GM19239 (cell line): ENCODE data around the gene FRG2B.
"Not testable (repeated sequence)": the region's sequence is repeated elsewhere in the genome, so short reads cannot be mapped to it uniquely, and the experiment has no call there.

Experiments used
- DNase-seq: peaks from one replicate; pipeline ENCODE4 v3.0.0; 2011; ENCODE audit warnings: low spot score; ENCODE audit not compliant: insufficient read length
- FAIRE-seq: peaks from 2 replicates; lab custom pipeline; 2011; peaks lifted over from hg19 to GRCh38; lab: Jason Lieb, UNC

The FRG2B gene

DNA sequence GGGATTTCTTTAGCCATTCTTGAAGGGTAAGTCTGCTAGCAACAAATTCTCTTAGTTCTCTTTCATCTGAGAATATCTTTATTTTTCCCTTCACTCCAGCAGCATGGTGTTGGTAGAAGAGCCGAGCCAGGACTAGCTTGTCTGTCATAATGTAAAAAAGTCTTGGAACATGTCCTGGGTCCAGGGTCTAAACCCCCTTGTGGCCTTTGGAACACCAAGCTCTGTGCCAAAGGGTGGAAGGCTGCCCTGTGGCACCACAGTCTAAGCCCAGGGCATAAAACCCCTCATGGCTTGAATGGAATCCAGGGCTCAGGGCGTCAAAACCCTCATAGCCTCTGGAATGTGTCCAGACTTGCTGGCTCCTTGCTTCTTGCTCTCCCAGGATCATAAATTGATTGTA is 23.2 kb downstream of the FRG2B start:
- FAIRE-seq, DNase-seq: not testable (repeated sequence)

GRCh38 chr10:133600657-133601056 is 25.9 kb downstream of the FRG2B start:
- no peak for DNase-seq
- FAIRE-seq = no peak

DNA sequence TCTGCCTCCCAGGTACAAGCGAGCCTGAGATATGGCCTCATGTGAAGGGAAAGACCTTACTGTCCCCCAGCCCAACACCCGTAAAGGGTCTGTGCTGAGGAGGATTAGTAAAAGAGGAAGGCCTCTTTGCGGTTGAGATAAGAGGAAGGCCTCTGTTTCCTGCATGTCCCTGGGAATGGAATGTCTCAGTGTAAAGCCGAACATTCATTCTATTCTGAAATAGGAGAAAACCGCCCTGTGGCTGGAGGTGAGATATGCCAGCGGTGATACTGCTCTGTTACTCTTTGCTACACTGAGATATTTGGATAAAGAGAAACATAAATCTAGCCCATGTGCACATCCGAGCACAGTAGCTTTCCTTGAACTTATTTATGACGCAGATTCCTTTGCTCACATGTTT is 26.7 kb downstream of the FRG2B start:
- FAIRE-seq, DNase-seq: not testable (repeated sequence)

DNA sequence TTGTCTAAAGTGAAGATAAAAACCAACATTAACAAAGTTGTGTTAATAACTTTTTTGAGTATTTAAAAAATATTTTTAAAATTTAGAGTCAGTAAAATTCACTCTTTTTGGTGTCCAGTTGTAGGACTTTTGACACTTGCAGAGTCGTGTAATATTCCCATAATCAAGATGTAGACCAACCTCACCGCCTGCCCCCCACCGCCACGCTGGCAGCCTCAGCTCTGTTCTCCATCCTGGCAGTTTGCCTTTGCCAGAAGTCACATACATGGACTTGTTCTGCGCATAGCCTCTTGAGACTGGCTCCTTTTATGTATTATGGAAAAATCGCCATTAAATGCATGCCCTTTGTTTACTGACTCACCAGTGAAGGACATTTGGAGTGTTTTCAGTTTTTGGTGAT is 33.9 kb downstream of the FRG2B start:
- FAIRE-seq = no peak
- no peak for DNase-seq

DNA sequence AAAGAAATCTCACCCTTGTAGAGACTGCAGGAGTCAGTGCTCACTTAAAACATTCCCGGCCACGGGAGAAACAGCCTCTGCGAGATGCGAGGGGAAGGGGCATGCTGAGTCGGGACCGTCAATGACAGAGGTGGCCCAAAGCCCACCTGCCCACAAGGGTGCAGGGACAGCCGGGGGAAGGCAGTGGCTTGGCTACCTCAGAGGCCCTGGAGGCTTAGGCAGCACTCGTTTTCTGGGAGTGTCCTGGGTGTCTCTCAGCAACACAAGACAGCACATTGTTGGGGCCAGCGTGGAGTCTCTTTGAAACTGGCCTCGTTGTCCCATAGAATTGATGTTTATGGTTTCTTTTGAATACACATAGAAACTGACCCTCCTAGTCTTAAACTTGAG is 35.6 kb downstream of the FRG2B start:
- DNase-seq = no peak

DNA sequence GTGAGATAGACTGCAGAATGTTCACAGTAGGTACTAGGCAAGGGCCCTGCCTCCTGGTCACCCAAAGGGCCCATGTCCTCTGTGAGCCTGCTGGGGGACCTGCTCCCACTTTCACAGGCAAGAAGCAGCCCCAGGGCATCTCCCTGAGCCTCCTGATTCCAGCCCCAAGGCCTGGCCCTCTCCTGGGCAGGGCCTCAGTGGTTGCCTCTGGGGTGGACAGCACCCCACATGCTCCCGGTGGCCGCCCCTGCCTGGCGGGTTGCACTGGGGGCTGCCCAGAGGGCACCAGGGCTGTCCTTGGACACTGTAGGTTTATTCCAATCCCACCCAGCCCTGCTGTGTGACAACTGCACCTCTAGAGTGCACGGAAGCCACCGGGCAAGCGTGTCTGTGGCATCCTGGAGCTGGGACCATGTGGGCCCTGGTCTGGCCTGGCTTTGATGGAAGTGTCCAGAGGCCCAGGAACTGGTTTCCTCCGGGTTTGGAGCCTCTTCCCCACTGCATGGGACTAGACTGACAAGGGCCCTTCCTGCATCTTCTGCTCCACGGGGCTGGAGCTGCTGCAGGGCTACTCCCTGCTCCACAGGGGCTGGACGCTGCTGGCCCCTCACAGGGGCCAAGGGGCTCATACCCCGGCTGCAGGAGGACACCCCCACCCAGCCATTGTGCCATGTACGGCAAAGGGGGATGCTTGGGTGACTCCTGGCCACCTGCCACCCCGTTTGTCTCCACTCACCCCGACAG is 36.2 kb downstream of the FRG2B start:
- DNase-seq (no peak), FAIRE-seq (no peak)

More for the DNA sequence above, 35.6 kb downstream of the FRG2B start:
- FAIRE-seq = no peak

DNA sequence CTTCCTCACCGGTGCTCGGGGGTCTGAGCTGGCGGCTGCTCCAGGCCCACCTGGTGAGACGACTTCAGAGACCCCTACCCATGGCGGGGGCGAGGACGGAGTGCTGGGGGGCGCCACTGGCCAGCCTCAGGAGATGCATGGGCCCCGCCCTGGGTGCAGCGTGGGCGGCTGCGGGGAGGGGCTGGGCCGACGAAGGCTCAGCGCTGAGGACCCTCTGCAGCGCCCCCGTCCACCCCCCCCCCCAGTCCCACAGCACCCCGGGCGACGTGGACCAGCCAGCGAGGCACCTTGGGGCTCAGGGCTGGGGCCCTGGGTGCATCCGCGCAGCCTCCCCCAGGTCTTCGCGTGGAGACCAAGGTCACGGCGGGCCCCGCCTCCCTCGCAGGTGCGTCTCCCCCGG is 49.6 kb downstream of the FRG2B start:
- DNase-seq, FAIRE-seq: not testable (repeated sequence)
